ENCODE measurements around the gene CHD3.

Gene CHD3

DNA sequence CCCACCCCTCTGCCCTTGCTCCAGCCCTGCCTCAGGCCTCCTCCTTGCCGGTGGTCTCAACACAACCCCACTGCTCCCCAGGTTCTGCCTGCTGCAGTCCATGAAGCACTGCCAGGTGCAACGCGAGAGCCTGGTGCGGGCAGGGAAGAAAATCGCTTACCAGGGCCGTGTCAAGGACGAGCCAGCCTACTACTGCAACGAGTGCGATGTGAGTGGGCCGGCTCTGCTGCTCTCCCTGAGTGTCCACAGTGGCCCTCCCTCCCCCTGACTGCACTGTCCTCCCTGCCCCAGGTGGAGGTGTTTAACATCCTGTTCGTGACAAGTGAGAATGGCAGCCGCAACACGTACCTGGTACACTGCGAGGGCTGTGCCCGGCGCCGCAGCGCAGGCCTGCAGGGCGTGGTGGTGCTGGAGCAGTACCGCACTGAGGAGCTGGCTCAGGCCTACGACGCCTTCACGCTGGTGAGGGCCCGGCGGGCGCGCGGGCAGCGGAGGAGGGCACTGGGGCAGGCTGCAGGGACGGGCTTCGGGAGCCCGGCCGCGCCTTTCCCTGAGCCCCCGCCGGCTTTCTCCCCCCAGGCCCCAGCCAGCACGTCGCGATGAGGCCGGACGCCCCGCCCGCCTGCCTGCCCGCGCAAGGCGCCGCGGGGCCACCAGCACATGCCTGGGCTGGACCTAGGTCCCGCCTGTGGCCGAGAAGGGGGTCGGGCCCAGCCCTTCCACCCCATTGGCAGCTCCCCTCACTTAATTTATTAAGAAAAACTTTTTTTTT, 35.5 kb upstream of the CHD3 start:
- peaks cover 3 to 13% of the 10 kb centered on the region in 2 donors for H3K4me1 Mint-ChIP-seq (ENCODE audit: low read depth in 2 of 2)
- peaks cover 48% of the 10 kb centered on the region for H3K36me3 Mint-ChIP-seq (ENCODE audit: insufficient read depth)
- ATAC-seq (replicated peaks) (no peak), DNase-seq (no peak)
- H3K27me3 Mint-ChIP-seq, result no peaks in the 10 kb centered on the region
- H3K4me3 Mint-ChIP-seq, result peak overlapping the region in 1 of 2 donors; percentile 79
- peak overlapping the region in 1 of 2 donors; percentile 95 for H3K27ac Mint-ChIP-seq
- no peaks in the 10 kb centered on the region for H3K9me3 Mint-ChIP-seq

DNA sequence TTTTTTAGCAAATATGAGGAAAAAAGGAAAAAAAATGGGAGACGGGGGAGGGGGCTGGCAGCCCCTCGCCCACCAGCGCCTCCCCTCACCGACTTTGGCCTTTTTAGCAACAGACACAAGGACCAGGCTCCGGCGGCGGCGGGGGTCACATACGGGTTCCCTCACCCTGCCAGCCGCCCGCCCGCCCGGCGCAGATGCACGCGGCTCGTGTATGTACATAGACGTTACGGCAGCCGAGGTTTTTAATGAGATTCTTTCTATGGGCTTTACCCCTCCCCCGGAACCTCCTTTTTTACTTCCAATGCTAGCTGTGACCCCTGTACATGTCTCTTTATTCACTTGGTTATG, 34.9 kb upstream of the CHD3 start:
- ATAC-seq (replicated peaks), result no peak
- H3K36me3 Mint-ChIP-seq (ENCODE audit: insufficient read depth), result peaks cover 43% of the 10 kb centered on the region
- H3K9me3 Mint-ChIP-seq, result no peaks in the 10 kb centered on the region
- H3K27me3 Mint-ChIP-seq, result no peaks in the 10 kb centered on the region
- H3K27ac Mint-ChIP-seq, result no peak overlapping the region
- peak overlapping the region in 1 of 2 donors; percentile 33 for H3K4me3 Mint-ChIP-seq
- H3K4me1 Mint-ChIP-seq (ENCODE audit: low read depth in 2 of 2), result peaks cover 3 to 13% of the 10 kb centered on the region in 2 donors
- no peak for DNase-seq

DNA sequence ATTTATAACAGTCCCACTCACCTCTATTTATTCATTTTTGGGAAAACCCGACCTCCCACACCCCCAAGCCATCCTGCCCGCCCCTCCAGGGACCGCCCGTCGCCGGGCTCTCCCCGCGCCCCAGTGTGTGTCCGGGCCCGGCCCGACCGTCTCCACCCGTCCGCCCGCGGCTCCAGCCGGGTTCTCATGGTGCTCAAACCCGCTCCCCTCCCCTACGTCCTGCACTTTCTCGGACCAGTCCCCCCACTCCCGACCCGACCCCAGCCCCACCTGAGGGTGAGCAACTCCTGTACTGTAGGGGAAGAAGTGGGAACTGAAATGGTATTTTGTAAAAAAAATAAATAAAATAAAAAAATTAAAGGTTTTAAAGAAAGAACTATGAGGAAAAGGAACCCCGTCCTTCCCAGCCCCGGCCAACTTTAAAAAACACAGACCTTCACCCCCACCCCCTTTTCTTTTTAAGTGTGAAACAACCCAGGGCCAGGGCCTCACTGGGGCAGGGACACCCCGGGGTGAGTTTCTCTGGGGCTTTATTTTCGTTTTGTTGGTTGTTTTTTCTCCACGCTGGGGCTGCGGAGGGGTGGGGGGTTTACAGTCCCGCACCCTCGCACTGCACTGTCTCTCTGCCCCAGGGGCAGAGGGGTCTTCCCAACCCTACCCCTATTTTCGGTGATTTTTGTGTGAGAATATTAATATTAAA, 34.4 kb upstream of the CHD3 start:
- Mint-ChIP-seq H3K27ac (no peak overlapping the region), H3K36me3 (ENCODE audit: insufficient read depth) (peaks cover 42% of the 10 kb centered on the region), H3K27me3 (no peaks in the 10 kb centered on the region), H3K4me1 (ENCODE audit: low read depth in 2 of 2) (peaks cover 3 to 16% of the 10 kb centered on the region in 2 donors), H3K4me3 (peak overlapping the region in 1 of 2 donors; percentile 33), H3K9me3 (no peaks in the 10 kb centered on the region)
- ATAC-seq (replicated peaks), result no peak
- DNase-seq, result no peak

DNA sequence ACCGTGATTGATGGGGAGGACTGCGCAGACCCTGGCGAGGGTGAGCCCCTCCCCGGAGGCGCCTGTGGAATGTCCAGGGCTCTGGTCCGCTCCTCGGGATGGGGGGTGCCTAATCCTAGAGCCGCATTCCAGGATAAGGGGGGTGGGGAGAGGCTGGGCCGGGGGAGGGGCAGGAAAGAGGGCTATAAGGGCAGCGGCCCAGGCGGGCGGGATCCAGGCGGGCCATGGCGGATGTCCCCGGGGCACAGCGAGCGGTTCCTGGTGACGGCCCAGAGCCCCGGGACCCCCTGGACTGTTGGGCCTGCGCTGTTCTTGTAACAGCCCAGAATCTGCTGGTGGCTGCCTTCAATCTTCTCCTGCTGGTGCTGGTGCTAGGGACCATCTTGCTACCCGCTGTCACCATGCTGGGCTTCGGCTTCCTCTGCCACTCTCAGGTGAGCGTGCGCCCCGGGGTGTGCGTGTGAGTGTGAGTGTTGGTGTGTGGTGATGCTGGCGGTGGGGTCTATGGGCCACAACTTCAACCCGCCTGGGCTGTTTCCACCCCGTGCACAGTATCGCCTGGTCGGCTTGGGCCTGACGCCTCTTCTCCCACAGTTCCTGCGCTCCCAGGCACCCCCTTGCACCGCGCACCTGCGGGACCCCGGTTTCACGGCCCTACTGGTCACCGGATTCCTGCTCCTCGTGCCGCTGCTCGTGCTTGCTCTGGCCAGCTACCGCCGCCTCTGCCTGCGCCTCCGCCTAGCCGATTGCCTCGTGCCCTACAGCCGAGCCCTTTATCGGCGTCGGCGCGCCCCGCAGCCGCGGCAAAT, 33.5 kb upstream of the CHD3 start, which contains the start of gene TMEM88:
Gene TMEM88, plus strand, starts transcription at position 216 of the 809 bp plus-strand sequence. Its CDS starts 9 bp downstream, at position 225.
- Mint-ChIP-seq H3K4me1 (ENCODE audit: low read depth in 2 of 2) (peaks cover 3 to 16% of the 10 kb centered on the region in 2 donors), H3K27ac (peak within 1 kb of the TSS in 1 of 2 donors; percentile 65), H3K9me3 (no peaks in the 10 kb centered on the region), H3K36me3 (ENCODE audit: insufficient read depth) (peaks cover 33% of the 10 kb centered on the region), H3K27me3 (no peaks in the 10 kb centered on the region), H3K4me3 (peak within 1 kb of the TSS in 1 of 2 donors; percentile 33)
- DNase-seq (no peak), ATAC-seq (replicated peaks) (no peak)

DNA sequence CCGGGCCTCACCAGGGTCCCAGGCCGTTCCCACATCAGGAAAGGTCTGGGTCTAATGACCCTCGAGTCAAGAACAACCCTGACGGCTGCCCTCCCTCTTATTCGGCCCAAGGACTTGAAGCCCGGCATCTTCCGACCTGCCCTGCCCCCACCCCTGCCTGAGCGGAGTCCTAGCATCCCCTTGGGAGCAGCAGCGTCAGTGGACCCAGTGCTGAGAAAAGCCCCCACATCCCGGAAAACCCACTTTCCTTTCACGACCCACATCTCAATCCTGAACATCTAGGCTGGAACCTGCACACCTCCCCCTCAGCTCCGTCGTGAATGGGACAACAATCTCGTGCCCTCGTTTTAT, 33.0 kb upstream of the CHD3 start:
- peak overlapping the region in 1 of 2 donors; percentile 65 for H3K27ac Mint-ChIP-seq
- peaks cover 3 to 16% of the 10 kb centered on the region in 2 donors for H3K4me1 Mint-ChIP-seq (ENCODE audit: low read depth in 2 of 2)
- no peak for DNase-seq
- no peak overlapping the region for H3K4me3 Mint-ChIP-seq
- no peaks in the 10 kb centered on the region for H3K27me3 Mint-ChIP-seq
- ATAC-seq (replicated peaks), result no peak
- H3K9me3 Mint-ChIP-seq, result no peaks in the 10 kb centered on the region
- peaks cover 31% of the 10 kb centered on the region for H3K36me3 Mint-ChIP-seq (ENCODE audit: insufficient read depth)

DNA sequence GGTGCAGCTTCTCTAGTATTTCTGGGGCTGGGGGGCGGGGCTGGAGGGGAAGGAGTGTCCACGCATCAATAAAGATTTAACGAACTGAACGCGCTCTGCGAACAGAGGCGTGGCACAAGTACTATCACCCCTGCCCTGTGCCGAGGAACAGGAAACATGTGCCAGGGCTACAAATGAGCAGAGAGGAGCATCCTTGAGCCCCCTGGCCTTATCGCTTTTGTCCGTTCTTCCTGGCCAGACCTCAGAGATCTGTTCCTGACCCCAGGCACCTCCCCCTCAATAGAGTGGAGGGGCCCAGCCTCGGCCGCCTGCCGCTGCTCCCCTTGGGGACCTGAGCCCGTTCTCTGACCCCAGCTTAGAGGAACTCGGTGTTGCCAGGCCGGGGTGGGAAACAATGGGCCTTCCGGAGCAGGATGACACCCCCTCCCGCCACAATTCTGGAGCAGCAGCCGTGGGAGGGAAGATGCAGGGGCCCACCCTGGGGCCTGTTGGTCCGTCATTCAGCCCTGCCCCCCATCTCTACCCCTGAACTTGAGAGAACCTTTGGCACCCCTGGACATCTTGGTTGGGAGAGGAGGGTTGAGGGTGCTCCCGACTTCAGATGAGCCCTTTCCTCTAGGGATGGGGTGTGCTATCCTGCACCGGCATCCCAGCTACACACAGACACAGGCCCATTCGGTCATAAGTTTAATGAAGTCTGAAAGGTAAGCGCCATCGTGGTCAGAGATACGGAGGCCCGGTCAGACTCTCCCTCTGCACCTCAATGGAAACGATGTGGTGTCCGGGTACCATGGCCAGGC, 32.4 kb upstream of the CHD3 start:
- H3K36me3 Mint-ChIP-seq (ENCODE audit: insufficient read depth), result peaks cover 27% of the 10 kb centered on the region
- peaks cover 0 to 11% of the 10 kb centered on the region in 2 donors for H3K4me1 Mint-ChIP-seq (ENCODE audit: low read depth in 2 of 2)
- no peak for ATAC-seq (replicated peaks)
- H3K27ac Mint-ChIP-seq, result peak overlapping the region in 1 of 2 donors; percentile 65
- H3K9me3 Mint-ChIP-seq, result no peaks in the 10 kb centered on the region
- no peaks in the 10 kb centered on the region for H3K27me3 Mint-ChIP-seq
- no peak for DNase-seq
- H3K4me3 Mint-ChIP-seq, result no peak overlapping the region

DNA sequence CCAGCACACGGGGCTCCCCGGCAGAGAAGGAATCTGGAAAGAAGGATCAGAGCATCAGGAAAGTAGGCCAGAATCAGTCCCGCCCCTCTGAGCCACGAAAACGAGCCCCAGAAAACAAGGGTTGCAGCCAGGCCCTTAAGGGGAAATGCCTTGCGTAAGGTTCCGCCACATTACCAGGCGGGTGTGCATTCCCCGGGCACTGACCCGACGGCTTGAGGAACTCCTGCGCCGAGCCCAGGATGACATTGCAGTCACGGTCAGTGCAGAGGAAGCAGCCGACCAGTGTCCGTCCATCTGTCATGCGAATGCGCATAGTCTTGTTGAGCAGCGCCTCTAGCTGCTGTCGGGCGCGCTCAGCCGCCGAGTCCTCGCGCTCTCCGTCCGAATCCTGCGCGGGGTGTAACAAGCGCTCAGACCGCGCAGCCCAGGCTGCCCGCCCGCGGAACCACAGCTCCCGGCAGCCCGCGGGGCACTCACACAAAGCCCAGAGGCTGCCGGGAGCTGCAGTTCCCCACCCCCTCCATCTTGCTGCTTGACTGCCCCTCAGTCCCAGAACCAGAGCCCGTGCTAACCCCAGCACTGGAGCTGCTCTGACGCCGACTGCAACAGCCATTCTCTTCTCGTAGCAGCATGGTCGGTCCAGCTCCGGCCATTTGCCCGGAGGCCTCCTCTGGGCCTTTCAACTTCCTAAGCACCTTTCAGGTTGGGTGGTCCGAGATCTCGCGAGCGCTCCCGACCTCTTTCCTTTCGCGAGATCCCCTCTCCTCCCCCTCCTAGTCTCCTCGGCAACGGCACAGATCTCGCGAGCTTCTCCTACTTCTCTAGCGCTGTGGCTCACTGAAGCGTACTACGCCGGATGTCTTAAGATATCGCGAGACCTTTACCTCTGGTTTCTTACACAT, 31.5 kb upstream of the CHD3 start, which contains the start of gene NAA38:
Gene NAA38, minus strand, starts transcription at position 749 of the 902 bp plus-strand sequence. Its CDS starts 96 bp downstream, at position 653.
- DNase-seq (peak; percentile 89 to 94 (median 93)), ATAC-seq (replicated peaks) (peak; percentile 83)
- Mint-ChIP-seq H3K27ac (no peak within 1 kb of the TSS), H3K4me1 (ENCODE audit: low read depth in 2 of 2) (peaks cover 0 to 3% of the 10 kb centered on the region in 2 donors), H3K4me3 (no peak within 1 kb of the TSS), H3K27me3 (no peaks in the 10 kb centered on the region), H3K36me3 (ENCODE audit: insufficient read depth) (peaks cover 21% of the 10 kb centered on the region), H3K9me3 (no peaks in the 10 kb centered on the region)

DNA sequence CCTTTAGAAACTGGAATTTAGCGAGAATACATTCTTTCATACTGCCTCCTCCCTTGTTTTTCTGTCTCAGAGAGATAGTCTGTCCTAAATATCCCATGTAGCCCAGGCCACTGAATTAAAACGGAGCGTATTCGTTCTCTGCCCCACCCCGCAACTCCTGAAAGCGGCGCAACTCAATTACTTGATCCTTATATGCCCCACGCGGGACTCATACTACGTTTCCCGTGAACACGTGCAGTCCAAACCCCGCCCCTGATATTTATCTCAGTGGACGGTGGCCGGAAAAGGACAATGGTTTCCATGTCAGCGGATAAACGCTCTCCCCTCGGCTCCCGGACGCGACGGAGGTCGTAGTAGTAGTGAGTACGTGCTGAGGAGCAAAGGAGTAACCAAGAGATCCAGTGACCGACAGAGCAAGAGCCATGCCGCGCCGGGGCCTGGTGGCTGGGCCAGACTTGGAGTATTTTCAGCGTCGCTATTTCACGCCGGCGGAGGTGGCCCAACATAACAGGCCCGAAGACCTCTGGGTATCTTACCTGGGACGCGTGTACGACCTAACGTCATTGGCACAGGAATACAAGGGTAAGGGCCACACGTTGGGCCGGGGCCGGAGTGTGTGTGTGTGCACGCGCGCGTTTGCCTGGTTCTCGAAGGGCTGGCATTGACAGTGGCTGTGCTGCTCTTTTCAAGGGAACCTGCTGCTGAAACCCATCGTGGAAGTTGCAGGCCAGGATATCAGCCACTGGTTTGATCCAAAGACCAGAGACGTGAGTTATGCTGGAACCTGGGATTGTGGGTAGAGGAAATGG, 30.7 kb upstream of the CHD3 start, which contains the start of gene CYB5D1:
Gene CYB5D1, plus strand, starts transcription at position 291 of the 809 bp plus-strand sequence. Its CDS starts 132 bp downstream, at position 423.
- DNase-seq (peak; percentile 83 to 89 (median 89)), ATAC-seq (replicated peaks) (peak; percentile 56)
- H3K9me3 Mint-ChIP-seq, result no peaks in the 10 kb centered on the region
- H3K4me3 Mint-ChIP-seq, result no peak within 1 kb of the TSS
- H3K27me3 Mint-ChIP-seq, result no peaks in the 10 kb centered on the region
- H3K27ac Mint-ChIP-seq, result no peak within 1 kb of the TSS
- peaks cover 14% of the 10 kb centered on the region for H3K36me3 Mint-ChIP-seq (ENCODE audit: insufficient read depth)
- peaks cover 4 to 5% of the 10 kb centered on the region in 2 donors for H3K4me1 Mint-ChIP-seq (ENCODE audit: low read depth in 2 of 2)

DNA sequence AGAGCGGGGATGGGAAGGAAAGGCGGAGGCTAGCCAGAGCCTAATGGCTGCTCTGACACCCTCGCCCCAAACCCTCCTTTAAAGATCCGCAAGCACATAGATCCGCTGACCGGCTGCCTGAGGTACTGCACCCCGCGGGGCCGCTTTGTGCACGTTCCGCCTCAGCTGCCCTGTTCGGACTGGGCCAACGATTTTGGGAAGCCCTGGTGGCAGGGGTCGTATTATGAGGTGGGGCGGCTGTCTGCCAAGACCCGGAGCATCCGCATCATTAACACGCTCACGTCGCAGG, 30.1 kb upstream of the CHD3 start:
- Mint-ChIP-seq H3K27me3 (no peaks in the 10 kb centered on the region), H3K4me3 (no peak overlapping the region), H3K27ac (no peak overlapping the region), H3K36me3 (ENCODE audit: insufficient read depth) (peaks cover 11% of the 10 kb centered on the region), H3K9me3 (no peaks in the 10 kb centered on the region), H3K4me1 (ENCODE audit: low read depth in 2 of 2) (peaks cover 4 to 5% of the 10 kb centered on the region in 2 donors)
- ATAC-seq (replicated peaks) (no peak), DNase-seq (no peak)

DNA sequence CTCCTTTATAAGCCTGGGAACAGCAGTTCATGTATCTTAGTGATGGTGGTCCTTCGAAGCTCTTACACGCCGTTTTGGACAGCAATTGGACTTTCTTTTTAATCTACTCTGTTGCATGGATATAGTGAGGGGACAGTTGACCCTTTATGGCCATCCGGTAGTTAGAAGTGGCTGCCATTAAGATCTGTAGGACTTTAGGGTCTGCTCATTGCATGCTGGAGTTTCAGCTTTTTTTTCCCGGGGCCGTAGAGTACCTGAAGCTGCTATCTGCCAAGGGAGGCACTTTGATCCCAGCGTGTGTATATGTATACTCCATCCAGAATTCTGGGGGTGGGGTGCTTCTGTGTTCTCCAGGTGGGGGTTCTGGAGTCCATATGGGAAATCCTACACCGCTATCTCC, 29.6 kb upstream of the CHD3 start:
- no peak overlapping the region for H3K4me3 Mint-ChIP-seq
- H3K27me3 Mint-ChIP-seq, result no peaks in the 10 kb centered on the region
- H3K9me3 Mint-ChIP-seq, result no peaks in the 10 kb centered on the region
- H3K36me3 Mint-ChIP-seq (ENCODE audit: insufficient read depth), result peaks cover 11% of the 10 kb centered on the region
- no peak overlapping the region for H3K27ac Mint-ChIP-seq
- ATAC-seq (replicated peaks) (no peak), DNase-seq (no peak)
- H3K4me1 Mint-ChIP-seq (ENCODE audit: low read depth in 2 of 2), result peaks cover 4 to 5% of the 10 kb centered on the region in 2 donors

DNA sequence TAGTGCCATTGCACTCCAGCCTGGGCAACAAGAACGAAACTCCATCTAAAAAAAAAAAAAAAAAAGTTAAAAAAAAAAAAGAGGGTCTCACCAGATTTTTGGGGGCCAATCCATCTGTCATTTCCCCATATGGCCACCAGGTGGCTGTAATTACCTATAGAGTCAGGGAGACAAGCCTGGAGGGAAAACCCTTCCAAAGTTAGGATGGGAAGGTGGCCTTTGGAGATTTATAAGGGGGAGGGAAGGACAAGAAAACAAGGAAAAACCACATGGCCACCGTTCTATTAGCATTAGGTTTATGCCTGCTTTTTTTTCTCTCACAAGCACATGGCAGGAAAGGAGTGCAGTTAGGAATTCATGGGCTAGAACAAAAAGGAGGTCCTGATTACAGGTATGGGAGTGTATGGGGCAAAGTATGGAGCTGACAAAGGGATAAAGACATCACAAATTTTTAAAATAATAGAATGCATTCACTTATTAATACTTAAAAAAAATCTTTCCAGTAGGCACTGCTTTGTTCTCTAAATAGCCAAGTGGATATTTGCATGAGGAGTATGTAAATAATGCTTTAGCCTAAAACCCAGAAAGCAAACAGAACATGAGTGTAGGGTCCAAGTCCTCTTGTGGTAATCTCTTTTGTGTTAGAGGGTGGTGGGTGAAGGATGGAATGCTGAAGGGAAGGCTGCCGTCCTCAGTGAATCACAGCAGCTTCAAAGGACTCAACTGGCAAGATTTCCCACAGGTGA, 25.7 kb upstream of the CHD3 start:
- peaks cover 16 to 18% of the 10 kb centered on the region in 2 donors for H3K4me1 Mint-ChIP-seq (ENCODE audit: low read depth in 2 of 2)
- ATAC-seq (replicated peaks) (no peak), DNase-seq (peak in 2 of 3 experiments; percentile 50 to 55)
- no peak overlapping the region for H3K27ac Mint-ChIP-seq
- no peaks in the 10 kb centered on the region for H3K27me3 Mint-ChIP-seq
- H3K9me3 Mint-ChIP-seq, result no peaks in the 10 kb centered on the region
- H3K4me3 Mint-ChIP-seq, result no peak overlapping the region
- H3K36me3 Mint-ChIP-seq (ENCODE audit: insufficient read depth), result peaks cover 11% of the 10 kb centered on the region
